Thoracic aorta (tissue), 2 donors: ENCODE results near the gene DOCK4. TPM values are rescaled to one million over a fixed set of nuclear protein-coding genes. Genes with fewer than 3 reads are reported as not detected.

Experiments used
- ATAC-seq: fragments of 150-250 bp; one replicate; pipeline ENCODE4 v1.8.0; 2017; ENCODE audit warnings: low read depth; ENCODE audit not compliant: insufficient number of reproducible peaks, low FRiP score
- DNase-seq: peaks from one replicate; pipeline ENCODE4 v3.0.0-alpha.2; 2020; ENCODE audit warnings: low spot score
- H3K27ac ChIP-seq, 2 donors: fragments of 200-600 bp; sonication (generic); 1 replicate in 1 of 2; 2 replicates in 1 of 2; pipeline ENCODE4 v1.5.1; 2016; ENCODE audit warnings: mild to moderate bottlenecking in 2 of 2, moderate library complexity in 2 of 2
- H3K27me3 ChIP-seq: fragments of 200-600 bp; sonication (generic); replicated peaks from 2 replicates; pipeline ENCODE4 v1.6.0; 2016; ENCODE audit warnings: mild to moderate bottlenecking; ENCODE audit not compliant: insufficient read depth
- H3K36me3 ChIP-seq: fragments of 200-600 bp; sonication (generic); one replicate; pipeline ENCODE4 v1.5.1; 2016
- H3K4me1 ChIP-seq, 2 donors: fragments of 200-600 bp; sonication (generic); 1 replicate in 1 of 2; 2 replicates in 1 of 2; pipeline versions ENCODE4 v1.5.1 to v1.6.0; 2016; ENCODE audit warnings: low read depth in 2 of 2, mild to moderate bottlenecking in 1 of 2; ENCODE audit not compliant: control insufficient read depth in 1 of 2
- H3K4me3 ChIP-seq: fragments of 200-600 bp; sonication (generic); 2 replicates; pipeline ENCODE4 v1.5.1; 2016; ENCODE audit warnings: mild to moderate bottlenecking
- H3K9me3 ChIP-seq: fragments of 200-600 bp; sonication (generic); 2 replicates; pipeline ENCODE4 v1.5.1; 2016
- total RNA-seq, 2 donors: library from RNA; depleted of rRNA; stranded (reverse); fragments of >200 nt; gene quantifications; one replicate each; pipeline versions ENCODE4 v1.1.0 to v1.2.3, GENCODE V29; 2016
- TF ChIP-seq, protein P1 (sequence below): fragments of 200-600 bp; sonication (generic); IDR thresholded peaks from one replicate; pipeline ENCODE4 v1.5.1; 2019; ENCODE audit warnings: antibody characterized with exemption

DOCK4 gene
- total RNA-seq, 2 donors from 2014 or later: 22.3 to 71.5 TPM

DNA sequence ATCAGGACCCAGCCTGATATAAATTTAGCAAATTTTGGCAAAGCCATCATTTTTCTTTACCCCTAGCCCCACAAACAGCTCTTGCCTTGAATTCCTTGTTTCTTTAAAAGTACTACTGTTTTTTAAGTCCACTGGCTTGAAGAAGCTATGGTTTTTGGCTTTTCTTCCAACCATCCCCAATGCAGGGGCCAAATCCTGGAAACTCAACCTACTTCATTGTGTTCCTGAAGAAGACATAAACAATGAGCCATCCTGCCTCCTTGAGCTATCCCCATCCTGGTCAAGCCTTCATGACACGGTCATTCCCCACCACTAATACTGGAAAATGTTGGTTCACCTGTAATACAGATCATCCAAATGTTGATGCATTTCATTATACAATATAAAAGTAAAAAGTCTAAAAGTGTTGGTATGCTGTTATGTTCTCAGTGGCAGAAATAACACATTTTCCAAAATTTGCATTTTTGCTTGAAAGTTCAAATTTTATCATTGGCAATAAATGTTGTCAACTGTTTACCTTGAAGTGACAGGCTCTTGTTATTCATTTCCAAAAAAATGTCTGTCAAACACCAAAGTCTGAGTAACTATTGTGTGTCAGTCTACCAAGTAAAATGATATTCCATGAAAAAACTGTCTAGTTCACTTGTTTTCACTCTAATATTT lies 92.2 kb downstream of the DOCK4 start:
- peaks cover 10 to 16% of the 10 kb centered on the region in 2 donors for H3K4me1 ChIP-seq
- no peaks in the 10 kb centered on the region for H3K36me3 ChIP-seq
- H3K27ac ChIP-seq: no peak overlapping the region
- no peak for ATAC-seq
- no peaks in the 10 kb centered on the region for H3K27me3 ChIP-seq
- TF ChIP-seq, protein P1, sequence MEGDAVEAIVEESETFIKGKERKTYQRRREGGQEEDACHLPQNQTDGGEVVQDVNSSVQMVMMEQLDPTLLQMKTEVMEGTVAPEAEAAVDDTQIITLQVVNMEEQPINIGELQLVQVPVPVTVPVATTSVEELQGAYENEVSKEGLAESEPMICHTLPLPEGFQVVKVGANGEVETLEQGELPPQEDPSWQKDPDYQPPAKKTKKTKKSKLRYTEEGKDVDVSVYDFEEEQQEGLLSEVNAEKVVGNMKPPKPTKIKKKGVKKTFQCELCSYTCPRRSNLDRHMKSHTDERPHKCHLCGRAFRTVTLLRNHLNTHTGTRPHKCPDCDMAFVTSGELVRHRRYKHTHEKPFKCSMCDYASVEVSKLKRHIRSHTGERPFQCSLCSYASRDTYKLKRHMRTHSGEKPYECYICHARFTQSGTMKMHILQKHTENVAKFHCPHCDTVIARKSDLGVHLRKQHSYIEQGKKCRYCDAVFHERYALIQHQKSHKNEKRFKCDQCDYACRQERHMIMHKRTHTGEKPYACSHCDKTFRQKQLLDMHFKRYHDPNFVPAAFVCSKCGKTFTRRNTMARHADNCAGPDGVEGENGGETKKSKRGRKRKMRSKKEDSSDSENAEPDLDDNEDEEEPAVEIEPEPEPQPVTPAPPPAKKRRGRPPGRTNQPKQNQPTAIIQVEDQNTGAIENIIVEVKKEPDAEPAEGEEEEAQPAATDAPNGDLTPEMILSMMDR: no peak
- no peaks in the 10 kb centered on the region for H3K9me3 ChIP-seq
- no peak for DNase-seq
- H3K4me3 ChIP-seq: no peak overlapping the region

DNA sequence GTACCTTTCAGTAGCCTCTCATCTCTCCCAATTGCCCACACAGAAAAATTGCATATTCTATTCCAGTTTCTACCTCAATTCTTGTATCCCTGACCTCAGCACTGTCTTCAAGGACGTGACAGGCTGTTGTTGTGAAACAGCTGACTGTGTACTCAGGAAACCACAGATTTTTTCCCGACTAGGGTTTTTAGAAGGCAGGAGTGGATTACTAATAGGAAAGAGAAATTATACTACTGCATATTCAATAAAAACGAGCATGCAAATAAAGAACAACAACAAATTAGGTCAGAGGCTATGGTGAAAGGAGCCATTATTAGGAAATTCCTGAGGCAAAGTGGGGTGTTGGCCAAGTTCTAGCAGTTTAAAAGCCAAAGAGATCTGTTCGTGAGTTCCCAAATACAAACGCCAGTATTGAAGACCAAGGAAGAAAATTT lies 93.4 kb downstream of the DOCK4 start:
- Histone ChIP-seq H3K4me1 (peaks cover 18 to 21% of the 10 kb centered on the region in 2 donors), H3K27me3 (no peaks in the 10 kb centered on the region), H3K4me3 (peak overlapping the region; percentile 39), H3K27ac (peak overlapping the region in 1 of 2 donors; percentile 53), H3K9me3 (no peaks in the 10 kb centered on the region), H3K36me3 (no peaks in the 10 kb centered on the region)
- DNase-seq (no peak), ATAC-seq (peak; percentile 54)
- TF ChIP-seq, protein P1: no peak

DNA sequence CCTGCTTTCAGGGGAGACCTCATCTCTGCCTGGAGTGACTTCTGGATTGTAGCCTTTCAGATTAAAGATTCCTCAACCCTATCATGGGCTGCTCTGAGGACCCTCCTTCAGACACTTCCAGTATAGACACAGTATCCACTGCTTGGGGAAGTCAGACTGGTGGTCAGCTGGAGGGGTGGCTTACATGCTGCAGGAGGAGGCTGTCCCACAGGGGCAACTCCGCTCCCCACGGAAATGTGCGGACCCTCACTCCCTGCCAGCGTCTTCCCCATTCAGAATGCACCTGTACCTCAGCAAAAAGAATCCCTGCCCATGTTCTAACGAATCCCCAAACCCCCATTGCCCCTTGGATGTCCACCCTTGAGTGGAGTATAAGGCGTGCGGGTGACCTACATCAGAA lies 95.5 kb downstream of the DOCK4 start:
- H3K9me3 ChIP-seq: no peaks in the 10 kb centered on the region
- no peak overlapping the region for H3K4me3 ChIP-seq
- TF ChIP-seq, protein P1: no peak
- H3K4me1 ChIP-seq: peaks cover 18 to 21% of the 10 kb centered on the region in 2 donors
- H3K36me3 ChIP-seq: no peaks in the 10 kb centered on the region
- no peak for DNase-seq
- no peak for ATAC-seq
- H3K27me3 ChIP-seq: no peaks in the 10 kb centered on the region
- no peak overlapping the region for H3K27ac ChIP-seq

GRCh38 chr7:112110175-112110574 lies 96.0 kb downstream of the DOCK4 start:
- no peak overlapping the region for H3K4me3 ChIP-seq
- H3K9me3 ChIP-seq: no peaks in the 10 kb centered on the region
- H3K27me3 ChIP-seq: no peaks in the 10 kb centered on the region
- H3K27ac ChIP-seq: no peak overlapping the region
- TF ChIP-seq, protein P1: no peak
- ATAC-seq (no peak), DNase-seq (no peak)
- H3K36me3 ChIP-seq: no peaks in the 10 kb centered on the region
- peaks cover 18 to 21% of the 10 kb centered on the region in 2 donors for H3K4me1 ChIP-seq

DNA sequence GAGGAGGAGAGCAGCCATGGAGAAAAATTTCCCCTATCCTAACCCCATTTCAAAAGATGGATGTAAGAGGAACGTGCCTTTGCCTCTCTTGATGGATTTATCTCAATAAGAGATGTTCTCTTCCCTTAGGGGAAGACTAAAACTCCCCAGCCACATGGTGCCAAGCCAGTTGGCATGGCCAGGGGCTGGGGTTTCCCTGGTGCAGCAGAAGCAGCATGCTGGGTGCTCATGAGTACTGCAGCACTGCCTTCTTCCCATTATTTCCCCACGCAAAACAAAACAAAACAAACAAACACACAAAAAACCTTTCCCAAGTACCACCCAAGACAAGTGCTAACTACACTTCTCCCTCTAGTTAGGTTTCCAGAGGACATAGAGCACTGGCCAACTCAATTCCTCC lies 97.2 kb downstream of the DOCK4 start:
- no peaks in the 10 kb centered on the region for H3K36me3 ChIP-seq
- TF ChIP-seq, protein P1: no peak
- no peaks in the 10 kb centered on the region for H3K9me3 ChIP-seq
- no peak overlapping the region for H3K4me3 ChIP-seq
- H3K27ac ChIP-seq: no peak overlapping the region
- ATAC-seq (no peak), DNase-seq (no peak)
- H3K27me3 ChIP-seq: no peaks in the 10 kb centered on the region
- H3K4me1 ChIP-seq: peaks cover 19 to 21% of the 10 kb centered on the region in 2 donors
